Endothelial cell of coronary artery (primary cell): ENCODE results near the gene CHMP5. TPM values are rescaled to one million over a fixed set of nuclear protein-coding genes. Genes with fewer than 3 reads are reported as not detected.

Source experiments
- total RNA-seq: library from RNA; depleted of rRNA; stranded (reverse); fragments of >200 nt; gene quantifications from 2 replicates; pipeline ENCODE4 v1.2.3, GENCODE V29; 2014

Gene CHMP5
- 76.5 and 108 TPM in 2 replicates for total RNA-seq

GRCh38 chr9:33264473-33265177 is at the start of gene CHMP5, which contains the start of gene BAG1:
CHMP5 (plus strand) TSS chr9:33265049; CDS start chr9:33265079, 30 bp downstream.
BAG1 (minus strand) TSS chr9:33264708.

GRCh38 chr9:33239921-33240320 is 24.9 kb upstream of the CHMP5 start, which contains the start of gene SPINK4:
SPINK4 (plus strand) TSS chr9:33240167; CDS start chr9:33240209, 42 bp downstream.

GRCh38 chr9:33290247-33291030 is 25.6 kb downstream of the CHMP5 start, which contains the start of gene NFX1:
NFX1 (plus strand) TSS chr9:33290516; CDS start chr9:33290573, 57 bp downstream.

Other genes with a start within 250 kb of the CHMP5 start
- gene DNAJA1, start 239.8 kb upstream of the CHMP5 start, total RNA-seq, result 144 and 164 TPM in 2 replicates
- 32.9 and 36.7 TPM in 2 replicates for gene SMU1, start 188.4 kb upstream of the CHMP5 start, total RNA-seq
- 10.2 and 20.0 TPM in 2 replicates for gene B4GALT1, start 97.7 kb upstream of the CHMP5 start, total RNA-seq
- gene SPINK4, start 24.9 kb upstream of the CHMP5 start, total RNA-seq, result not detected in 2 replicates
- 24.1 and 24.7 TPM in 2 replicates for gene BAG1, start 341 bp upstream of the CHMP5 start, total RNA-seq
- 13.6 and 15.2 TPM in 2 replicates for gene NFX1, start 25.5 kb downstream of the CHMP5 start, total RNA-seq
- gene AQP7, start 137.5 kb downstream of the CHMP5 start, total RNA-seq, result 0.09 TPM in 1 of 2 replicates, not detected in the other
- gene AQP3, start 182.5 kb downstream of the CHMP5 start, total RNA-seq, result 0.19 and 0.27 TPM in 2 replicates
- 21.7 and 26.1 TPM in 2 replicates for gene NOL6, start 208.9 kb downstream of the CHMP5 start, total RNA-seq